ENCODE results near the gene SRSF7.
A peak's percentile ranks its signal among the peaks of the same experiment; 100 is the strongest.

The SRSF7 gene

DNA sequence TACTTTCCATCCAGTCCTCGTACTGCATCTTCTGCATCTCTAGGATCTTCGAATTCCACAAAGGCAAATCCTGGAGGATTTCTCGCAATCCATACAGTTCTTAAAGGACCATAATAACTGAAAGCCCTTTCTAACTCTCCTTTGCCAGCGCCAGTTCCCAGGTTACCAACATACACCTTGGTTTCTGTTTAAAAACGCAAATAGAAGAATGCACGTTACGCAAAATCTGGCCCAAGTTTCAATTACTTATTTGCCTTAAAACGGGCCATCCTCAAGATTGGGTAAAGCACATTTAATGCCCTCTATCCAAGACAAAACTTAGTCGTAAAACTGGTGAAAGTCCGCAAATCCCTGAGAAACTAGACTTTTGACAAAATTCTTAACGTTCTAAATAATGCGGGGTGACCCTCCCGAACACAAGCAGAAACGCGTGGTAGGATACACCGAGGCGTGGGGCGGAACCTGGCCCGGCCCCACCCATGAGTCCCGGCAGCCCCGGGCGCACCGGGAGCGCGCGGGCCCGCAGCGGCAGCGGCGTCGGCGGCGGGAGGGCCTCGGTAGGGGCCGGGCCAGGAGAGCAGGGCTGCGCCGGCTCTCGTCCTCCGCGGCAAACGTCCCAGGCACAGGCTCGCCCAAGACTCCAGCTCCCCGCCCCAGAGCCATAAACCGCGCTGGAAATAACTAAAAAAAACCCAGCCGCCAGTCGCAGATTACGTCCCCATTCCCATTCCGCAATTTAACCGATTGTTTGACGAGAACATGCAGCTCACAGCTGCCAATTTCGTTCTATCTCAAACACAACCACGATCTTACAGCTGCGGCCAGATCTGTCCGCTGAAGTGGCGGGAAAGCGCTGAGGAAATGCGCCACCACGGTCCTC, 910 bp downstream of the SRSF7 start:
- H3K27ac ChIP-seq (ENCODE audit: poor library complexity, severe bottlenecking) = peak overlapping the region; percentile 77
- H3K36me3 ChIP-seq (ENCODE audit: low read depth) = peaks cover 50% of the 10 kb centered on the region
- peak; percentile 54 for ATAC-seq (ENCODE audit: low read depth)
- peak overlapping the region; percentile 86 for H3K4me3 ChIP-seq (ENCODE audit: severe bottlenecking)
- peaks cover 24% of the 10 kb centered on the region for H3K4me1 ChIP-seq (ENCODE audit: insufficient read depth, poor library complexity, severe bottlenecking)
- H3K27me3 ChIP-seq (ENCODE audit: insufficient read depth, poor library complexity, severe bottlenecking) = no peaks in the 10 kb centered on the region
- TF ChIP-seq, protein P1, sequence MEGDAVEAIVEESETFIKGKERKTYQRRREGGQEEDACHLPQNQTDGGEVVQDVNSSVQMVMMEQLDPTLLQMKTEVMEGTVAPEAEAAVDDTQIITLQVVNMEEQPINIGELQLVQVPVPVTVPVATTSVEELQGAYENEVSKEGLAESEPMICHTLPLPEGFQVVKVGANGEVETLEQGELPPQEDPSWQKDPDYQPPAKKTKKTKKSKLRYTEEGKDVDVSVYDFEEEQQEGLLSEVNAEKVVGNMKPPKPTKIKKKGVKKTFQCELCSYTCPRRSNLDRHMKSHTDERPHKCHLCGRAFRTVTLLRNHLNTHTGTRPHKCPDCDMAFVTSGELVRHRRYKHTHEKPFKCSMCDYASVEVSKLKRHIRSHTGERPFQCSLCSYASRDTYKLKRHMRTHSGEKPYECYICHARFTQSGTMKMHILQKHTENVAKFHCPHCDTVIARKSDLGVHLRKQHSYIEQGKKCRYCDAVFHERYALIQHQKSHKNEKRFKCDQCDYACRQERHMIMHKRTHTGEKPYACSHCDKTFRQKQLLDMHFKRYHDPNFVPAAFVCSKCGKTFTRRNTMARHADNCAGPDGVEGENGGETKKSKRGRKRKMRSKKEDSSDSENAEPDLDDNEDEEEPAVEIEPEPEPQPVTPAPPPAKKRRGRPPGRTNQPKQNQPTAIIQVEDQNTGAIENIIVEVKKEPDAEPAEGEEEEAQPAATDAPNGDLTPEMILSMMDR (IDR thresholded peaks at IDR 0.05; ENCODE audit: poor library complexity, severe bottlenecking) = no peak
- no peaks in the 10 kb centered on the region for H3K9me3 ChIP-seq (ENCODE audit: severe bottlenecking)
- no peak for DNase-seq (ENCODE audit: low spot score)

DNA sequence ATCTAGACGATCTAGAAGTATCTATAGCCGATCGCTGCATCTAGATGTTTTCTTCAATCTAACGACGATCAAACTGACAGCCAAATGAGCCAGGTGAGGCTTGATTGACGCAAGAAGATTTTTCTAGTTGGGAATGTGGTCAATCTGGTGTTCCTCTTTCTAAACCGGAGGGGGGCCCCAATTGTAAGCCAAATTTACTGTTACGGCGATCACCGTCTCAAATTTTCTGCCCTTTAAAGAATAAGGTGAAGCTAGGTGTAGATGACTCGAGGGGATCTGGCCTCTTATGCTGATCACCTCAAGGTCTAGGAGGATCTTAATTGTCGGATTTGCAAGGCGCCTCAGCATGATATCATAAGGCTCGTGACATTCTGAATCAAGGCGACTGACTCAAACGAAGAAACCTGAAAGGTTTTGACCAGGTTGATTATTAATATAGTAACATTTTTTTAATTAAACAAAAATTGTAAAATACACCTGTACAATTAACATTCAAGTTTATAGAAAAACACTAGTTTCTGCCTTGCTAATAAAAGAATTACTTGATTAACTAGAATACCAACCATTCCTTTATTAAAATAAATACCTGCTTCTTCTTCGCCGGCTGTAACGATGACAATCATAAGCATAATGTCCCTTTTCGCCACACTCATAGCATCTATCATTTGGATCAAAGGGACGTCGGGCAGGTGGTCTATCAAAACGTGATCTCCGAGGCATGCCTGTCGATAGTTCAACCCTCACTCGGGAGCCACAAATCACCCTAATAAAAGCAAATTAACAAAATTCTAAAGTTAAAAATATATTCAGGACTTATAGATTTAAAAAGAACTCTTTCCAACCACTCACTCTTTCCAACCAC, 2.0 kb downstream of the SRSF7 start:
- Histone ChIP-seq H3K4me3 (ENCODE audit: severe bottlenecking) (peak overlapping the region; percentile 86), H3K27ac (ENCODE audit: poor library complexity, severe bottlenecking) (peak overlapping the region; percentile 77), H3K9me3 (ENCODE audit: severe bottlenecking) (no peaks in the 10 kb centered on the region), H3K4me1 (ENCODE audit: insufficient read depth, poor library complexity, severe bottlenecking) (peaks cover 20% of the 10 kb centered on the region), H3K36me3 (ENCODE audit: low read depth) (peaks cover 60% of the 10 kb centered on the region), H3K27me3 (ENCODE audit: insufficient read depth, poor library complexity, severe bottlenecking) (no peaks in the 10 kb centered on the region)
- TF ChIP-seq, protein P1 (IDR thresholded peaks at IDR 0.05; ENCODE audit: poor library complexity, severe bottlenecking) = no peak
- DNase-seq (ENCODE audit: low spot score) = no peak
- no peak for ATAC-seq (ENCODE audit: low read depth)

DNA sequence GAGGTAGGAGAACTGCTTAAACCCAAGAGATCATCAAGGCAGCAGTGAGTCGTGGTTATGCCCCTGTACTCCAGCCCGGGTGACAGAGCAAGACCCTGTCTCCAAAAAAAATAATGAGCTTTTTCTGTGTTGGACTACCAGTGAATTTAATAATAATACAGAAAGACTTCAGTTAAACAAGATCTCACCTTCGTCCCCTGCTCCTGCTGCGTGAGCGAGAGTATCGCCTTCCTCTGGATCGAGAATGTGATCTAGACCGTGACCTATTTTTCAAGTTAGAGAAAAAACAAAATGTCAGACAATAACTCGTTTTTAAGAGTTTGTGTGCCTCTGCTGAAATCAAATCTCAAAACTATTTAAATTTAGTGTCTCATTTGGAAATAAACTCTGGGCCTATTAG, 2.8 kb downstream of the SRSF7 start:
- no peak for ATAC-seq (ENCODE audit: low read depth)
- Histone ChIP-seq H3K4me1 (ENCODE audit: insufficient read depth, poor library complexity, severe bottlenecking) (peaks cover 20% of the 10 kb centered on the region), H3K36me3 (ENCODE audit: low read depth) (peaks cover 68% of the 10 kb centered on the region), H3K4me3 (ENCODE audit: severe bottlenecking) (no peak overlapping the region), H3K9me3 (ENCODE audit: severe bottlenecking) (no peaks in the 10 kb centered on the region), H3K27ac (ENCODE audit: poor library complexity, severe bottlenecking) (peak overlapping the region; percentile 10), H3K27me3 (ENCODE audit: insufficient read depth, poor library complexity, severe bottlenecking) (no peaks in the 10 kb centered on the region)
- TF ChIP-seq, protein P1 (IDR thresholded peaks at IDR 0.05; ENCODE audit: poor library complexity, severe bottlenecking) = no peak
- DNase-seq (ENCODE audit: low spot score) = no peak

DNA sequence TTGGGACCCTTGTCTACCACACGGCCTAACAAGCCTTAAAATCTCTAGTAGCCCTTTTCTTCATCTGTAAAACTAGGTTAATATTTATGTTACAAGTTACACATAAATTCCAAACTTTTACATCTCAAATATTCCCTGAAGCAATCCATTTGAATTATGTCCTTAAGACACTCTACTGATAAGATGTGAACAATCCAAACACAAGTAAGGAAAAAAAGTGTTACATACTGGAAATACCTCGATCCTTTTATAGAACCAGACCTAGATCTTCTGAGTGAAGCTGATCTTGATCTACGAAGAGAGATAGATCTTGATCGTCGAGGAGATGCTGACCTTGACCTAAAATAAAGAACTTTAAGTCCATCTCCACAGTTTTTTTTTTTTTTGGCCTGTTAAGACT, 3.3 kb downstream of the SRSF7 start:
- Histone ChIP-seq H3K27me3 (ENCODE audit: insufficient read depth, poor library complexity, severe bottlenecking) (no peaks in the 10 kb centered on the region), H3K36me3 (ENCODE audit: low read depth) (peaks cover 74% of the 10 kb centered on the region), H3K27ac (ENCODE audit: poor library complexity, severe bottlenecking) (peak overlapping the region; percentile 10), H3K9me3 (ENCODE audit: severe bottlenecking) (no peaks in the 10 kb centered on the region), H3K4me1 (ENCODE audit: insufficient read depth, poor library complexity, severe bottlenecking) (peaks cover 20% of the 10 kb centered on the region), H3K4me3 (ENCODE audit: severe bottlenecking) (no peak overlapping the region)
- ATAC-seq (ENCODE audit: low read depth) (no peak), DNase-seq (ENCODE audit: low spot score) (no peak)
- TF ChIP-seq, protein P1 (IDR thresholded peaks at IDR 0.05; ENCODE audit: poor library complexity, severe bottlenecking) = no peak
